NCI-H2227 (cell line): ENCODE data around the gene ORC1.

Experiments used
- DNase-seq: peaks from one replicate; lab custom pipeline; 2025; ENCODE audit not compliant: unreplicated experiment; lab: John Stamatoyannopoulos, UW

The ORC1 gene

DNA sequence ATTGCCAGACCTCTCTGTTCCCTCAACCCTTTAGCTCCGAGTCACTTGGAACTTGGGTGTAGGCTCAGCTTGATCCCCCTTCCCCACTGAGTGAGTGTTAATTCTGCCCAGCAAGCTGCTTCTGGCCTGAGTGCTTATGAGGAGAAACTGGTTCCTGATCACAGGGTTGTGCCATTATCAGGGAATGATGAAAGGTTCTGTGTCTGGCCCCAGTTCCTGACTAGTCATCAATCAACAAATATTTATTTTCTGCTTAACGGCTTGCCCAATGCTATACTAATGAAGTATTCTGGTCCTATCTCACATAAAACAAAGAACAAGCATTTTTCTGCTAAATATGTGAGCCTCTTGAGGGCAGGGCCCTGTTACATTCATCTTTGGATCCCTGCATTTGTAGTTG is 59.0 kb downstream of the ORC1 start:
- DNase-seq: no peak

GRCh38 chr1:52343979-52344378 is 60.2 kb downstream of the ORC1 start:
- DNase-seq: no peak

- no peak for DNase-seq
Measured at GRCh38 chr1:52341655-52342260, 62.5 kb downstream of the ORC1 start.

GRCh38 chr1:52337439-52337838 is 66.8 kb downstream of the ORC1 start:
- no peak for DNase-seq

DNA sequence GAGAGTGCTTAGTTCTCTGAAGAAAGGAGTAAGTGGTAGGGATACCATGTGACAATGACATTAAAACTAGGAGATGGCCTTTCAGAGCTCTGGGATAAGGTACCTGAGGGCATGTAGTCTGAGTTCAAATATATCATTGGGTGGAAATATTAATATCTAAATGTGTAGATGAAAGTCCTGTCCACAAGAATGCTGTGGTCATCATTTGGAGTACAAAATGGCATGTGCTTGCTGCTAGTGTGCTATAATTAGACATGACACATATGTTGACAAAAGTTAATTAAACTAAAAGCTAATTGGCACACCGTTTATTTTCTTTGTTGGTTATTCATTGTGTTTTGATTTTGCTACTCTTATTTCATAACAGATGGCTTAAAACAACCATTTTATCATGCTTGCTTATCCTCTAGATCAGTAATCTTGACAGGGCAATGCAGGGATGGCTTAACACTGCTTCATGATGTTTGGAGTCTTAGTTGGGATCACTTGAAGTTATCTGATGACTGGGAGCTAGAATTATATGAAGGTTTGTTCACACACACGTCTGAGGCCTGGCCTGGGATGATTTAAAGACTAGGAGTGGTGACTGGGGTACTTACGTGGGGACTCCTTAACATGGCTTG is 69.2 kb downstream of the ORC1 start:
- DNase-seq: no peak

DNA sequence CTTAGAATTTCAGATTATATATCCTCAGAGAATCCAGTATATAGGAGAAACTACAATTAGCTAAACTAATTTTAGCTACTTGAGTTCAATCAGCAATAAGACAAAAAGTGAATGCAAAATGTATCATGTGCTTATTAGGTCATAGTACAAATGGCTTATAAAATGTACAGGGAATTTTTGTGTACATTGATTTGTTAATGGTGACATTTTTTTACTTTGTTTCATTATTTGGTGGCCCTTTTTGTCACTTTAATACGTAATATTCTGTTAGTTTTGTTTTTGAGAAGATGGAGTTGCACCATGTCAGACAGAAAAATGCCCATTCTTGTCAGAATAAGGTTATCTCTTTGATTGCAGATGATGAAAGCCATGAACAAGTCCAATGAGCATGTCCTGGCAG is 71.8 kb downstream of the ORC1 start:
- no peak for DNase-seq

DNA sequence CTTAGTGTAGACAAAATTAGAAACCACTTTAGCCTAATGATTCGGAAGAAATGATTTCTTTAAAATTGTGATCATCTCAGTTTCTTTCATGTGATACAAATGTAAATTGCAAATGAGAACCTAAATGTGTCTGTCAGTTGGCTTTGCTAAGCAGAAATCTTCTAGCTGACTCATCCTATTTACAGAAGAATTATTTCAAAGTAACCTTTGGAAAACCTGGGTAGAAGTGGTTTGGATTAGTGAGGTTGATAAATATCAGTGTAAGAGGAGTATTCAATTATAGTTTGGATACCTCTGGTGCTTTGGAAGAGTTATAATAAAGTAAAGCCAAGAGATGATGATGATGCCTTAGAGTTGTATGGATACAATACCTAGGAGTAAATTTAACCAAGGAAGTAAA is 75.6 kb downstream of the ORC1 start:
- DNase-seq: no peak

DNA sequence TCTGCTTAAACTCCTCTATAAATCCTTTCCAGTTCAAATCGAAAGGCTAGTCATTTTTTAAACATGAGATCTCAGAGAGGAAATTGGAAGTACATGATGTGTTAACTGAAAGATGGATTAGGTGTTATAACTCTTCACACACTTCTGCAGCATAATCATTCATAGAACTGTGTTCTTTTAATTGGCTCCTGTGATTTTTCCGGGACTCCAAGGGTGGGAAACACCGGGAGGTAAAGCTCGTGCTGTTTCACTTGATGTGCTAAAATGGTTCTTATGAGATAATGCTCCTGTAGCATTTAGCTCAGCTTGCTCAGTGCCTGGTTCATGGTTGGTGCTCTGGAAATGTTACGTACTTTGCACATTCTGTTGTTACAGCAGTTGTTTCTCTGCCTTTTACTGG is 78.4 kb downstream of the ORC1 start:
- no peak for DNase-seq

GRCh38 chr1:52323731-52324130 is 80.5 kb downstream of the ORC1 start:
- no peak for DNase-seq
